ENCODE data around the gene CALHM4. TPM values are rescaled to one million over a fixed set of nuclear protein-coding genes. Genes with fewer than 3 reads are reported as not detected.

CALHM4 gene
- total RNA-seq, 3 donors from 2014 or later: not detected

DNA sequence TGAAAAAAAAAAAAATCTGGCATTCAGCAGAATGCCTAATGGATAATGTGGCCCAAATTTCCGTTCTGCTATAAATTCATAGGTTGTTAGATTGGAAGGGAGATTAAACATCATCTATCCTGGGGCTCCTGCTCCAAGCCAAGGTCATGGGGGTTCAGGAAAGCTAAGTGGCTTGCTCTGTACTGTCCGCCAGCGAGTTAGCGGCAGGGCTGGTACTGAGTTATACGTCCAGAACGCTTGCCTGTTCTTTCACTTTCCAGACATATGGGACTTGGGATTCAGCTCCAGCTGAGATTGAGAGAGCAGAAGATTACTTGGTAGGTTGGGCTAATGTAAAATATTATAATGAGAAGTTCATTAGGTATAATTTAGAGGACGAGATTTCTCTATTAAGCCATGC lies 18.6 kb downstream of the CALHM4 start:
- peak overlapping the region; percentile 86 to 91 (median 87) for H3K4me3 ChIP-seq
- intact Hi-C loops (cut with DNase I; ENCODE audit: low total_unique reads): no loop called here
- DNase-seq (ENCODE audit: low spot score in 2 of 2): no peak
- peak overlapping the region; percentile 93 to 96 for H3K27ac ChIP-seq
- H3K9me3 ChIP-seq: no peaks in the 10 kb centered on the region
- TF ChIP-seq POLR2AphosphoS5 (IDR thresholded peaks at IDR 0.05) (no peak), POLR2A (IDR thresholded peaks at IDR 0.05) (no peak)
- TF ChIP-seq, protein P1, sequence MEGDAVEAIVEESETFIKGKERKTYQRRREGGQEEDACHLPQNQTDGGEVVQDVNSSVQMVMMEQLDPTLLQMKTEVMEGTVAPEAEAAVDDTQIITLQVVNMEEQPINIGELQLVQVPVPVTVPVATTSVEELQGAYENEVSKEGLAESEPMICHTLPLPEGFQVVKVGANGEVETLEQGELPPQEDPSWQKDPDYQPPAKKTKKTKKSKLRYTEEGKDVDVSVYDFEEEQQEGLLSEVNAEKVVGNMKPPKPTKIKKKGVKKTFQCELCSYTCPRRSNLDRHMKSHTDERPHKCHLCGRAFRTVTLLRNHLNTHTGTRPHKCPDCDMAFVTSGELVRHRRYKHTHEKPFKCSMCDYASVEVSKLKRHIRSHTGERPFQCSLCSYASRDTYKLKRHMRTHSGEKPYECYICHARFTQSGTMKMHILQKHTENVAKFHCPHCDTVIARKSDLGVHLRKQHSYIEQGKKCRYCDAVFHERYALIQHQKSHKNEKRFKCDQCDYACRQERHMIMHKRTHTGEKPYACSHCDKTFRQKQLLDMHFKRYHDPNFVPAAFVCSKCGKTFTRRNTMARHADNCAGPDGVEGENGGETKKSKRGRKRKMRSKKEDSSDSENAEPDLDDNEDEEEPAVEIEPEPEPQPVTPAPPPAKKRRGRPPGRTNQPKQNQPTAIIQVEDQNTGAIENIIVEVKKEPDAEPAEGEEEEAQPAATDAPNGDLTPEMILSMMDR (IDR thresholded peaks at IDR 0.05): no peak
- H3K36me3 ChIP-seq: no peaks in the 10 kb centered on the region
- peaks cover 0 to 13% of the 10 kb centered on the region in 2 donors for H3K4me1 ChIP-seq
- H3K27me3 ChIP-seq: no peaks in the 10 kb centered on the region

DNA sequence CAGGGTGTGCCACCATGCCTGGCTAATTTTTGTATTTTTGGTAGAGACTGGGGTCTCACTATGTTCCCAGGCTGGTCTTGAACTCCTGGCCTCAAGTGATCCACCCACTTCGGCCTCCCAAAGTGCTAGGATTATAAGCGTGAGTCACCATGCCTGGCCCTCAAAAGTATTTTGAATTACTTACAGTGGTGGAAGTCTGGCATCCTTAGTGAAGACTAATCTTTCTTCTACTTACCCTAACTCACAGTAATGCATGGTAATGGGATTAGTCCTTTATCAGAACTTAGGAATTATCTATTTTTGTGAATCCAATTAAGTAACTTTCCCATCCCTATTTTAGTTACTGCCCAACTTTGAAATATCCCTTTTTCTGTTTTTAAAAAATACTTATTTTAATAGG lies 21.7 kb downstream of the CALHM4 start:
- intact Hi-C loops (cut with DNase I; ENCODE audit: low total_unique reads): no loop called here
- Histone ChIP-seq H3K27ac (no peak overlapping the region), H3K36me3 (no peaks in the 10 kb centered on the region), H3K27me3 (no peaks in the 10 kb centered on the region), H3K4me1 (peaks cover 0 to 9% of the 10 kb centered on the region in 2 donors), H3K9me3 (no peaks in the 10 kb centered on the region), H3K4me3 (no peak overlapping the region)
- TF ChIP-seq POLR2A (IDR thresholded peaks at IDR 0.05) (no peak), POLR2AphosphoS5 (IDR thresholded peaks at IDR 0.05) (no peak)
- TF ChIP-seq, protein P1 (IDR thresholded peaks at IDR 0.05): no peak
- no peak for DNase-seq (ENCODE audit: low spot score in 2 of 2)

DNA sequence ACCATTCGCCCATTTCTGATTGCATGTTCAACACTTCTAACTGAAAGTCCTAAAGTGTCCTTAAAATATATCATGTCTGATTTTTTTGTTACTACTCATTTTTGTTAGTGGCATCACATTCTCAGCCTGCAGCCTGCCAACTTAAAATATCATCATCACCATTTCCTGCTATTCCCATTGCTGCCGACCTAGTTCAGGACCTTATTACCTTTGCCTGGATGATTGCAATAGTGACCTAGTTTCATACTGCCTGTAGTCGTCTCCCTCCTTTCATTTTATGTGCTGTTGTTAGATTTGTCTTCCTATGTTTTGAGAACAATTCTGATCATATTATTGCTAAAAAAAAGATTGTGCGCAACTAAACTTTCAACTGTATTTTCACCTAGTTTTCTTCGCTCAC lies 23.9 kb downstream of the CALHM4 start:
- Histone ChIP-seq H3K9me3 (no peaks in the 10 kb centered on the region), H3K36me3 (no peaks in the 10 kb centered on the region), H3K4me3 (no peak overlapping the region), H3K27ac (no peak overlapping the region), H3K4me1 (peaks cover 0 to 7% of the 10 kb centered on the region in 2 donors), H3K27me3 (no peaks in the 10 kb centered on the region)
- DNase-seq (ENCODE audit: low spot score in 2 of 2): no peak
- intact Hi-C loops (cut with DNase I; ENCODE audit: low total_unique reads): no loop called here
- TF ChIP-seq, protein P1 (IDR thresholded peaks at IDR 0.05): no peak
- TF ChIP-seq POLR2A (IDR thresholded peaks at IDR 0.05): no peak
- TF ChIP-seq POLR2AphosphoS5 (IDR thresholded peaks at IDR 0.05): no peak

DNA sequence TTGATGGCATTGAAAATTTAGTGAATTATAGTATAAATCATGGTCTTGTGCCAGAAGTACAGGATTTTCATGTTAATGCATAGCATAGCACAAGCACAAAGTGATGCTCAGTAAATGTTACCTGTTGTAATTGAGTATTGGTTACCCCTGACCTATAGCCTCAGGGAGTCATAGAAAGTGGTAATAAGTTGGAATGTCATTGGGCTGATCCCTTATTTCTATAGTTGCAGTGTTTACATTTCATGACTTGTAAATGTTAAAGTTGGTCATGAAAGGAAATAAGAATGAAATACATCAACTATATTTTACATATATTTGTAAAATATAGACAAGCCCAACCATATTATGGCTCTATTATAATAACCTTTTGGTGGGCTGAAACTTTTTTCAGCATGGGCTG lies 24.8 kb downstream of the CALHM4 start:
- H3K36me3 ChIP-seq: no peaks in the 10 kb centered on the region
- TF ChIP-seq, protein P1 (IDR thresholded peaks at IDR 0.05): no peak
- TF ChIP-seq POLR2AphosphoS5 (IDR thresholded peaks at IDR 0.05): no peak
- TF ChIP-seq POLR2A (IDR thresholded peaks at IDR 0.05): no peak

DNA sequence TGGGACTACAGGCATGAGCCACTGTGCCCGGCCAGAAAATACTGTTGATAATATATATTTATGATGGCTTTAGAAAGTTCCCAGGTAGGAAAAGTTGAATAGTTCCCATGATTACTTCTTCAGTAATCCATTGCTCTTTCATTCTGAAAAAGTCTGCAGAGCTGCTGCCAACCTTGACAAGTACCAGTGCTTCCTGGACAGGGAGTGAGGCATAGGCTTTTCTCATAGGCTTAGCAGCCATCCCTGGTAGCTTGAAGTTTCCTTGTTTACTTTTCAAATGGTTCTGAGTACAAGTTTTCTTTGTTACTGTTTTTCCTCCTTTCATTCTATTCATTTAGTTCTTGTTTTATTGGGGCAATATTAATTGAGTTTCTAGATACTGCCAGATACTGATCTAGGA lies 25.6 kb downstream of the CALHM4 start:
- H3K4me1 ChIP-seq: no peaks in the 10 kb centered on the region
- intact Hi-C loops (cut with DNase I; ENCODE audit: low total_unique reads): no loop called here
- no peaks in the 10 kb centered on the region for H3K27me3 ChIP-seq
- no peaks in the 10 kb centered on the region for H3K36me3 ChIP-seq
- H3K27ac ChIP-seq: no peak overlapping the region
- TF ChIP-seq POLR2AphosphoS5 (IDR thresholded peaks at IDR 0.05) (no peak), POLR2A (IDR thresholded peaks at IDR 0.05) (no peak)
- TF ChIP-seq, protein P1 (IDR thresholded peaks at IDR 0.05): no peak
- no peaks in the 10 kb centered on the region for H3K9me3 ChIP-seq
- H3K4me3 ChIP-seq: no peak overlapping the region
- DNase-seq (ENCODE audit: low spot score in 2 of 2): no peak

More for the DNA sequence above, 24.8 kb downstream of the CALHM4 start:
- intact Hi-C loops (cut with DNase I; ENCODE audit: low total_unique reads): no loop called here
- DNase-seq (ENCODE audit: low spot score in 2 of 2): no peak
- H3K27ac ChIP-seq: no peak overlapping the region
- H3K27me3 ChIP-seq: no peaks in the 10 kb centered on the region
- no peaks in the 10 kb centered on the region for H3K4me1 ChIP-seq
- H3K9me3 ChIP-seq: no peaks in the 10 kb centered on the region
- no peak overlapping the region for H3K4me3 ChIP-seq

Measured in breast epithelium (tissue), 4 donors.